Fibroblast of villous mesenchyme (primary cell): ENCODE results near the gene FXYD2. TPM values are rescaled to one million over a fixed set of nuclear protein-coding genes. Genes with fewer than 3 reads are reported as not detected.
A peak's percentile ranks its signal among the peaks of the same experiment; 100 is the strongest.

Source experiments
- DNase-seq: peaks from one replicate; pipeline ENCODE4 v3.0.0-alpha.2; 2010; ENCODE audit warnings: low read depth
- H3K4me3 ChIP-seq: 2 replicates; pipeline ENCODE4 v1.5.1; 2011; ENCODE audit warnings: low read depth, mild to moderate bottlenecking, low read length
- CTCF ChIP-seq: IDR thresholded peaks from 2 replicates; pipeline ENCODE4 v1.5.1; 2012; ENCODE audit warnings: low read depth, mild to moderate bottlenecking, low read length; ENCODE audit not compliant: insufficient read depth
- total RNA-seq: library from RNA; depleted of rRNA; stranded (reverse); fragments of >200 nt; gene quantifications from 2 replicates; pipeline ENCODE4 v1.2.3, GENCODE V29; 2012

FXYD2 gene
- total RNA-seq, 1 donor, result not detected

- no peak for TF ChIP-seq CTCF
- H3K4me3 ChIP-seq, result no peak overlapping the region
- DNase-seq, result no peak
Measured at GRCh38 chr11:117830674-117831351, 6.3 kb upstream of the FXYD2 start.

DNA sequence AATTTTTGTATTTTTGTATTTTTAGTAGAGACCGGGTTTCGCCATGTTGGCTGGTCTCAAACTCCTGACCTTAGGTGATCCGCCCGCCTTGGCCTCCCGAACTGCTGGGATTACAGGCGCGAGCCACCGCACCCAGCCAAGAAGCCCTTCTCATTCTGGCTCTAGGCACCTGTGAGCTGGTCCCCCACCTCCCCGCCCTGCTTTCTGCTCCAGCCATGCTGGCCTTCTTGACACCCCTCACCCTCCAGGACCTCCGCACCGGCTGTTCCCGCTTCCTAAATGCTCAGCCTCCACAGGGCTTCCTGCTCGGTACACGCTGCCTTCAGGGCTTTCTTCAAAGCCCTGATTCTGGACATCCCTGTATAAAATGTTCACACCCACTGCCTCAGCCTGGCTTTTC is 5.5 kb upstream of the FXYD2 start:
- no peak for DNase-seq
- TF ChIP-seq CTCF, result no peak
- no peak overlapping the region for H3K4me3 ChIP-seq

DNA sequence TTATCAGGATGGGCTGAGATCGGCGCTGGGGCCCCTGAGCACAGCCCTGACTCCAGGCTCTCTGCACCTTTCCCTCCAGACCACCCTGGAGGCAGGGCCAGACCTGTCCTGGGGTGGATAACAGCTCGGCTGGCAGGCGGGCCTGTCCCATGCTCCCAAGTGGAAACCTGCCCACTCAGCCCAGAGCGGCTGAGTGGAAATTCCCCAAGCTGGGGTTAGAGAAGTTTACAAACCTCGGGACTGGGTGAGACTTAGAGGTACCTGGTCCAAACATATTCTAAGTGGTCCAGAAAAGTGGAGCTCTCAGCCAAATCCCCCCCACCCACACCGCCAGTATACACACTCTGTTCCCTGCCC is 4.8 kb upstream of the FXYD2 start:
- H3K4me3 ChIP-seq, result no peak overlapping the region
- DNase-seq, result no peak
- TF ChIP-seq CTCF, result no peak

GRCh38 chr11:117828611-117829368 is 4.2 kb upstream of the FXYD2 start:
- no peak overlapping the region for H3K4me3 ChIP-seq
- DNase-seq, result peak; percentile 77
- no peak for TF ChIP-seq CTCF

DNA sequence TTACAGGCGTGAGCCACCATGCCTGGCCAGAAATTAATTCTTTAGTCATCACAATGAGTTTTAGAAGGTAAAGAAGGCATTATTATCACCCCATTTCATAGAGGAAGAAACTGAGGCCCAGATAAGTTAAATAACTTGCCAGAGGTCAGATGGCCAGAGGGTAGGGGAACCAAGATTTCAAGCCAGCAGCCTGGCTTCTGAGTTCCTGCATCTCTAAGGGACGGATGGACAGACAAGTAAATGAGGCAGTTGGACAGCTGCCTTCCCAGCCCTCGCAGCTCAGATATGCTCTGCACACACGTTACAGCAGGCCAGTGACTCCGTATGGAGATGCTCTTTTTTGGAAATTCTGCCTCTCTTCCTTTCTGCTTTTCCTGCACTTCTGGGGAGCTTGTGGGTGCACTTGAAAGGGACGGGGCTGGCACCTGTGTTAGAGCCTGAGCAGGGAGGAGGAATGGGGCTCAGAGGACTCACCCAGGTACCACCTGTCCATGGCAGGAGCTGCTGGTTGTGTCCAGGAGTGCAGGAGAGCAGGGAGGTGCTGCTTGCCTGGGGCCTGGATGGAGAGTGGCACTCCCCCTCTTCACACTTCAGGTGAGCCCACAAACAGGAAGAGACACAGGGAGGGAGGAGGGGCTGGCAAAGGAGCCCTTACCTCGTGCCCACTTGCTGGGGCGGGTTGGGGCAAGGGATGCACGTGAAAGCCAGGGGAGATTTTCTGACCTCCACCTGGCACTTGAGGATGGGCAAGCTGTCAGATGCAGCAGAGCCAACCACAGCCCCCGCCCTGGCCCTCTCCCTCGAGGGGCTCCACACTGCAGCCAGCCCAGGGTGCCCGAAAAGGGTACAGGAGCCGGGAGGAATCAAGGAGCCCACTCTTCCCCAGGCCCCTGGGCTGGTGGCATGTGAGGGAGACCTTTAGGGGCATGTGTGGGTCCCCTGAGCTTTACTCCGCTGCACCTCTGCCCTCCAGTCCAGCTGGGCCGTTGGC is 3.3 kb upstream of the FXYD2 start:
- TF ChIP-seq CTCF, result no peak
- H3K4me3 ChIP-seq, result no peak overlapping the region
- DNase-seq, result no peak

DNA sequence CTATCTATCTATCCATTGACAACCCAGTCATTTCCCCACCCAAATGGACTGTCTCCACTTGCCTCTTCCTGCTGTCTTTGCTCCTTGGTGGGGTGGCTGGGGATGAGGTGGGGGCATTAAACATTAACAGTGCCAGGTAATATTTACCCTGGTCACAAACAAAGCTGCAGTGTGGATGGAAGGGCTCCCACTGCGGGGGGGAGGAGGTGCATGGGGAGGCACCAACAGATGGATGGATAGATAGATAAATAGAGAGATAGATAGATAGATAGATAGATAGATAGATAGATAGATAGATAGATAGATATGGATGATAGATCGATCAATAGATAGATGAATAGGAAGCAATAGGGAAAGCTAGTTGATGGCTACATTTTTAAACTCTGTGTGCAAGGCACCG is 2.3 kb upstream of the FXYD2 start:
- no peak overlapping the region for H3K4me3 ChIP-seq
- no peak for TF ChIP-seq CTCF
- DNase-seq, result no peak
